ENCODE measurements around the gene ZNF789. TPM values are rescaled to one million over a fixed set of nuclear protein-coding genes. Genes with fewer than 3 reads are reported as not detected.
A peak's percentile ranks its signal among the peaks of the same experiment; 100 is the strongest.

The ZNF789 gene
- total and polyA plus RNA-seq, 2 of the 13 experiments (the other 11 are each of a cell fraction or from before 2014, with no cell fraction given) = 19.8 to 25.1 TPM

- TF ChIP-seq CENPBD1 (CRISPR knock-in tag; IDR thresholded peaks at IDR 0.05; ENCODE audit: borderline replicate concordance, low read depth) (no peak), NCOA1 (CRISPR knock-in tag; IDR thresholded peaks at IDR 0.05) (no peak), FOSL2 (CRISPR knock-in tag; IDR thresholded peaks at IDR 0.05) (no peak), TAF1 (CRISPR knock-in tag; IDR thresholded peaks at IDR 0.05) (no peak), EP300 (IDR thresholded peaks at IDR 0.05; ENCODE audit: low read depth in 2 of 2, low read length in 2 of 2) (no peak), EP300 (CRISPR knock-in tag; IDR thresholded peaks at IDR 0.05; ENCODE audit: borderline replicate concordance) (no peak), ZBTB38 (CRISPR knock-in tag; IDR thresholded peaks at IDR 0.05) (no peak)
These were observed 11.5 kb upstream of the ZNF789 start (continued) for GRCh38 chr7:99461221-99461620.

GRCh38 chr7:99465421-99465768 is 7.3 kb upstream of the ZNF789 start:
- 0% methylated on average over 9 of the region's 9 CpGs for WGBS (ENCODE audit: low lambda C conversion rate)
- Histone ChIP-seq H3K4me2 (ENCODE audit: low read depth, low read length) (peak overlapping the region; percentile 86), H3K79me2 (ENCODE audit: insufficient read depth, low read length) (peaks cover 54% of the 10 kb centered on the region), H3K9ac (ENCODE audit: insufficient read depth, low read depth, low read length) (peak overlapping the region; percentile 97), H3K27me3 (ENCODE audit: control insufficient read depth in 1 of 2, insufficient read depth in 2 of 2, low read length in 2 of 2) (no peaks in the 10 kb centered on the region; a peak in 1 of 5 replicates), H3K27ac (ENCODE audit: extremely low read length, insufficient read depth, low read length) (peak overlapping the region; percentile 89), H3K36me3 (replicated peaks in 1 of 2; ENCODE audit: control insufficient read depth in 1 of 2, insufficient read depth in 2 of 2, low read length in 2 of 2) (peaks cover 4 to 16% of the 10 kb centered on the region in 2 experiments; a peak in 4 of 5 replicates), H4K20me1 (ENCODE audit: insufficient read depth, low read length) (peaks cover 17% of the 10 kb centered on the region), H3K4me3 (replicated peaks in 1 of 3; ENCODE audit: insufficient read depth in 1 of 3, low read depth in 2 of 3, low read length in 3 of 3) (peak overlapping the region; percentile 80 to 94 (median 82)), H2AFZ (ENCODE audit: low read length) (no peak overlapping the region), H3K4me1 (ENCODE audit: insufficient read depth, low read length) (peaks cover 56% of the 10 kb centered on the region), H3K9me3 (ENCODE audit: low read length) (no peaks in the 10 kb centered on the region)
- POLR2A ChIA-PET = interaction anchor here (0.7 to 2.1 kb wide), 15 partner anchors 8 to 228 kb away, joined by 3 to 16 read pairs (median 5); partner anchors contain the start of genes ARPC1A, BUD31, CPSF4 and PDAP1
- in situ Hi-C loops (cut with HindIII; ENCODE audit: extremely low pct_ligation_motif_present, low pct_unique_long_range_greater_than_20kb) = no loop called here
- intact Hi-C loops (cut with micrococcal nuclease; ENCODE audit: unreplicated experiment) = loop anchor here (2.0 kb wide), 1 partner anchor 57 kb away; the partner anchor contains the start of genes BUD31 and PDAP1
- DNase-seq (ENCODE audit: low spot score) = peak; percentile 38
- ATAC-seq = peak; percentile 33
- FAIRE-seq = peak; percentile 61
- TSS peak; percentile 78 for BruUV-seq (replicated peaks)
- CTCF ChIA-PET (ENCODE audit: low intra/inter-chr PET ratio, low total read pairs) = no interaction called here
- no peak for TF ChIP-seq HNRNPL (IDR thresholded peaks at IDR 0.05; ENCODE audit: low read depth, low read length)
- TF ChIP-seq SNAPC4 (CRISPR knock-in tag; IDR thresholded peaks at IDR 0.05) = no peak
- TF ChIP-seq SP2 (CRISPR knock-in tag; IDR thresholded peaks at IDR 0.05) = no peak
- TF ChIP-seq MYPOP (CRISPR knock-in tag; IDR thresholded peaks at IDR 0.05) = 0 out of 2 replicates have a peak, but pooled peaks have one; percentile 3
- TF ChIP-seq SP140L (CRISPR knock-in tag; IDR thresholded peaks at IDR 0.05; ENCODE audit: borderline replicate concordance) = 0 out of 2 replicates have a peak, but pooled peaks have one; percentile 0
- no peak for TF ChIP-seq ZFP36L1 (CRISPR knock-in tag; IDR thresholded peaks at IDR 0.05)
- 0 out of 2 replicates have a peak, but pooled peaks have one; percentile 3 for TF ChIP-seq TFDP2 (CRISPR knock-in tag; IDR thresholded peaks at IDR 0.05)
- no peak for TF ChIP-seq ZNF317 (CRISPR knock-in tag; IDR thresholded peaks at IDR 0.05)
- TF ChIP-seq SIX4 (CRISPR knock-in tag; IDR thresholded peaks at IDR 0.05) = 0 out of 2 replicates have a peak, but pooled peaks have one; percentile 1

Measured in HepG2 (cell line).